Measurements from ENCODE around the gene CCDC15. TPM values are rescaled to one million over a fixed set of nuclear protein-coding genes. Genes with fewer than 3 reads are reported as not detected.

The CCDC15 gene
- total and polyA plus RNA-seq, 2 of the 4 experiments (the other 2 are of a cell fraction), result 1.1 to 2.0 TPM

GRCh38 chr11:124941703-124942102 is 12.3 kb upstream of the CCDC15 start:
- H4K5ac ChIP-seq (ENCODE audit: low read depth, low read length), result no peak overlapping the region
- H3K9ac ChIP-seq (ENCODE audit: low read depth, low read length), result no peak overlapping the region
- no peak overlapping the region for H3K14ac ChIP-seq (replicated peaks; ENCODE audit: low read depth, low read length)
- no peak overlapping the region for H3K23ac ChIP-seq (ENCODE audit: low read depth, low read length)
- DNase-seq, result no peak
- H3K56ac ChIP-seq (ENCODE audit: extremely low read depth, insufficient read depth, low read length), result no peak overlapping the region
- BruUV-seq (replicated peaks), result no TSS peak
- H3K4me2 ChIP-seq (ENCODE audit: low read depth, low read length), result no peak overlapping the region
- H3K79me1 ChIP-seq (ENCODE audit: low read depth in 1 of 2, low read length in 2 of 2), result no peaks in the 10 kb centered on the region
- H3K4ac ChIP-seq (ENCODE audit: low read depth, low read length), result no peak overlapping the region
- ATAC-seq (ENCODE audit: low read depth), result no peak
- no peak overlapping the region for H4K91ac ChIP-seq (ENCODE audit: insufficient read depth, low read depth, low read length)
- no peak overlapping the region for H2AK9ac ChIP-seq (replicated peaks; ENCODE audit: low read depth, low read length, poor library complexity)
- no peaks in the 10 kb centered on the region for H4K20me1 ChIP-seq (ENCODE audit: insufficient read depth, low read length)
- no peak overlapping the region for H3K27ac ChIP-seq (ENCODE audit: insufficient read depth, low read length)
- dilution Hi-C loops (cut with HindIII; ENCODE audit: low sequenced_read_pairs, unreplicated experiment) (no loop called here), intact Hi-C loops (cut with micrococcal nuclease) (no loop called here), in situ Hi-C loops (cut with MboI; ENCODE audit: low sequenced_read_pairs) (no loop called here)
- no peak overlapping the region for H2BK15ac ChIP-seq (ENCODE audit: low read depth, low read length)
- no peaks in the 10 kb centered on the region for H3K9me3 ChIP-seq (ENCODE audit: control insufficient read depth, insufficient read depth, low read length)
- H2AFZ ChIP-seq (replicated peaks; ENCODE audit: low read length, poor library complexity), result no peak overlapping the region
- H2BK120ac ChIP-seq (ENCODE audit: low read depth, low read length), result no peak overlapping the region
- H3K18ac ChIP-seq (ENCODE audit: low read depth, low read length), result no peak overlapping the region
- H2AK5ac ChIP-seq (ENCODE audit: low read depth, low read length), result no peak overlapping the region
- H2BK20ac ChIP-seq (ENCODE audit: low read depth, low read length), result no peak overlapping the region
- no peak overlapping the region for H2BK5ac ChIP-seq (ENCODE audit: low read depth, low read length, poor library complexity, severe bottlenecking)
- no peaks in the 10 kb centered on the region for H3K36me3 ChIP-seq (ENCODE audit: control insufficient read depth, insufficient read depth, low read length)
- peaks cover 2% of the 10 kb centered on the region; the same call in 1 of the 2 replicates for H3K4me1 ChIP-seq (ENCODE audit: control insufficient read depth, insufficient read depth, low read length)
- H3K27me3 ChIP-seq (ENCODE audit: control insufficient read depth, insufficient read depth, low read length), result no peaks in the 10 kb centered on the region
- H4K8ac ChIP-seq (ENCODE audit: low read depth in 2 of 2, low read length in 2 of 2), result no peak overlapping the region
- TF ChIP-seq ELK1 (IDR thresholded peaks at IDR 0.05; ENCODE audit: borderline replicate concordance, low read depth, low read length), result no peak
- no peak for TF ChIP-seq POLR2A (IDR thresholded peaks at IDR 0.05; ENCODE audit: low read depth, low read length)
- TF ChIP-seq CEBPB (IDR thresholded peaks at IDR 0.05; ENCODE audit: low read depth, low read length), result no peak
- TF ChIP-seq CHD1 (IDR thresholded peaks at IDR 0.05; ENCODE audit: low read depth, low read length), result no peak
- TF ChIP-seq CTCF (conservative IDR thresholded peaks at IDR 0.05; ENCODE audit: low read depth, low read length), result no peak
- no peak for TF ChIP-seq BHLHE40 (IDR thresholded peaks at IDR 0.05; ENCODE audit: low read depth, low read length)
- H3K9me1 ChIP-seq (ENCODE audit: insufficient read depth, low read length), result no peaks in the 10 kb centered on the region
- ChIA-PET POLR2A (ENCODE audit: unreplicated experiment) (no interaction called here), CTCF (no interaction called here)
- no CpG with 5 or more reads among the region's 1 CpG for WGBS, 2 experiments (ENCODE audit: extremely low coverage in 2 of 2, insufficient read length in 1 of 2)
- H3K4me3 ChIP-seq (ENCODE audit: insufficient read depth, low read depth, low read length), result no peak overlapping the region

Data from IMR-90 (cell line).